GM12801 (cell line): ENCODE results near the gene FBXW8.

Experiments
- CTCF ChIP-seq: IDR thresholded peaks from one replicate; pipeline ENCODE4 v1.5.1; 2011; ENCODE audit warnings: control low read depth; ENCODE audit not compliant: insufficient read length; ENCODE audit errors: extremely low read depth

FBXW8 gene

GRCh38 chr12:117042171-117042842 is 131.6 kb downstream of the FBXW8 start:
- no peak for TF ChIP-seq CTCF

GRCh38 chr12:117042862-117043261 is 132.1 kb downstream of the FBXW8 start:
- TF ChIP-seq CTCF: no peak

GRCh38 chr12:117044311-117044710 is 133.6 kb downstream of the FBXW8 start:
- no peak for TF ChIP-seq CTCF

- no peak for TF ChIP-seq CTCF
Measured at GRCh38 chr12:117044790-117045159, 134.0 kb downstream of the FBXW8 start.

GRCh38 chr12:117045160-117046010 is 134.6 kb downstream of the FBXW8 start:
- no peak for TF ChIP-seq CTCF

GRCh38 chr12:117046011-117046369 is 135.2 kb downstream of the FBXW8 start:
- TF ChIP-seq CTCF: no peak

- TF ChIP-seq CTCF: no peak
Measured at GRCh38 chr12:117046425-117046824, 135.7 kb downstream of the FBXW8 start.
